SH-SY5Y (cell line): ENCODE measurements around the gene SLC25A40.

Source experiments
- GATA2 ChIP-seq: IDR thresholded peaks from 2 replicates; pipeline ENCODE4 v1.6.1; 2011; ENCODE audit warnings: mild to moderate bottlenecking, low read depth, low read length
- GATA3 ChIP-seq: IDR thresholded peaks from 2 replicates; pipeline ENCODE4 v1.6.1; 2011; ENCODE audit warnings: low read depth, mild to moderate bottlenecking, low read length, moderate library complexity

DNA sequence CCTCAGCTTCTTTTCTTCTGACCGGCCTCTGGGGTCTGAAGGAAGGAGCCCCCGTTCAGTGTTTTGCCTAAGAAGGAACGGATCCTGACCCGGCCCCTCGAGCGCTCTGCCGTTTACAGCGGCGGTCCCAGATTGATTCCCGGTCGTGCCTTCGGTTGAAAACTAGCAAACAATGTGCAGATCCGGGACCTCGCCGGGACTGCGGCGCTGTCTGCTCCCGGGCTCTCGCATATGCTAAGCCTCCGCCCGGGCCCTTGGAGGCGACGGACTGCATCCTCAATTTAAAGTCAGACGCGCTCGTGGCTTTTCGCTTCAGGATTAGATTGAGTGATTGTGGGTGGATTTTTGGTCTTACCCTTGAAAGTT is 692 bp upstream of the SLC25A40 start:
- TF ChIP-seq GATA2 (0 out of 2 replicates have a peak, but pooled peaks have one; percentile 8), GATA3 (no peak)
